ENCODE results near the gene TYROBP. TPM values are rescaled to one million over a fixed set of nuclear protein-coding genes. Genes with fewer than 3 reads are reported as not detected.

TYROBP gene
- total RNA-seq, 1 experiment from 2014 or later: not detected

DNA sequence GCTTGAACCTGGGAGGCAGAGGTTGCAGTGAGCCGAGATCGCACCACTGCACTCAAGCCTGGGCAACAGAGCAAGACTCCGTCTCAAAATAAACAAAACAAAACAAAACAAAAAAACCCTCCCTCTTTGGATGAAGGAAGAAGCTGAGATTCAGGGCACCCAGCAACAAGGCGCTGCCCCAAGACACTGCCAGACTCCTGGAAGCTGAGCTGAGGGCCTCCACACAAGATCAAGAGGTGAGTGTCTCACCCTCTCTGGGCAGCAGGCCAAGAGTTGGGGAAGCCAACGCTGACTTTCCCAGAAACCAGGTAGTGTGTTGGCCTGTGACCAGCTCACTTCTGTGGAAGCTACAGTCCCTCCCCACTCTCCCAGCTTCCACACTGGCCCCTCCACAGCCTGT, 3.7 kb upstream of the TYROBP start:
- H3K23ac ChIP-seq (ENCODE audit: insufficient read length, low read depth, low read length): no peak overlapping the region
- TF ChIP-seq, protein P1, sequence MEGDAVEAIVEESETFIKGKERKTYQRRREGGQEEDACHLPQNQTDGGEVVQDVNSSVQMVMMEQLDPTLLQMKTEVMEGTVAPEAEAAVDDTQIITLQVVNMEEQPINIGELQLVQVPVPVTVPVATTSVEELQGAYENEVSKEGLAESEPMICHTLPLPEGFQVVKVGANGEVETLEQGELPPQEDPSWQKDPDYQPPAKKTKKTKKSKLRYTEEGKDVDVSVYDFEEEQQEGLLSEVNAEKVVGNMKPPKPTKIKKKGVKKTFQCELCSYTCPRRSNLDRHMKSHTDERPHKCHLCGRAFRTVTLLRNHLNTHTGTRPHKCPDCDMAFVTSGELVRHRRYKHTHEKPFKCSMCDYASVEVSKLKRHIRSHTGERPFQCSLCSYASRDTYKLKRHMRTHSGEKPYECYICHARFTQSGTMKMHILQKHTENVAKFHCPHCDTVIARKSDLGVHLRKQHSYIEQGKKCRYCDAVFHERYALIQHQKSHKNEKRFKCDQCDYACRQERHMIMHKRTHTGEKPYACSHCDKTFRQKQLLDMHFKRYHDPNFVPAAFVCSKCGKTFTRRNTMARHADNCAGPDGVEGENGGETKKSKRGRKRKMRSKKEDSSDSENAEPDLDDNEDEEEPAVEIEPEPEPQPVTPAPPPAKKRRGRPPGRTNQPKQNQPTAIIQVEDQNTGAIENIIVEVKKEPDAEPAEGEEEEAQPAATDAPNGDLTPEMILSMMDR (conservative IDR thresholded peaks at IDR 0.05): no peak
- H3K18ac ChIP-seq (ENCODE audit: insufficient read length, low read depth, low read length): no peak overlapping the region
- no peak overlapping the region for H2AFZ ChIP-seq (ENCODE audit: low read length)
- no peaks in the 10 kb centered on the region for H3K79me2 ChIP-seq (ENCODE audit: insufficient read depth, low read length)
- no peak overlapping the region for H3K56ac ChIP-seq (ENCODE audit: insufficient read length, low read depth, low read length)
- H2BK12ac ChIP-seq (ENCODE audit: insufficient read length, low read depth, low read length): no peak overlapping the region
- H2BK20ac ChIP-seq (ENCODE audit: low read depth, low read length, poor library complexity, severe bottlenecking): no peak overlapping the region
- H4K5ac ChIP-seq (ENCODE audit: insufficient read length, low read depth, low read length): no peak overlapping the region
- H2BK5ac ChIP-seq (ENCODE audit: insufficient read length, low read length): no peak overlapping the region
- H3K4me2 ChIP-seq (ENCODE audit: insufficient read depth, insufficient read length, low read length): no peak overlapping the region
- Mint-ChIP-seq H3K36me3 (ENCODE audit: insufficient read depth in 1 of 3, low read depth in 3 of 3) (no peaks in the 10 kb centered on the region), H3K27me3 (ENCODE audit: low read depth) (peaks cover 10% of the 10 kb centered on the region), H3K27ac (no peak overlapping the region), H3K4me3 (no peak overlapping the region; a peak in 1 of 5 replicates), H3K9me3 (no peaks in the 10 kb centered on the region), H3K4me1 (peaks cover 4 to 21% of the 10 kb centered on the region in 2 experiments)
- no peak overlapping the region for H3K9ac ChIP-seq (ENCODE audit: extremely low read depth, insufficient read length, low read length)
- no peak overlapping the region for H3K4ac ChIP-seq (ENCODE audit: low read depth, low read length)
- no CpG with 5 or more reads among the region's 5 CpGs for WGBS (ENCODE audit: extremely low coverage, insufficient read length, low lambda C conversion rate)
- H2AK5ac ChIP-seq (ENCODE audit: insufficient read length, low read length): peak overlapping the region; percentile 94
- no peak overlapping the region for H4K8ac ChIP-seq (replicated peaks; ENCODE audit: insufficient read length, low read depth, low read length)
- no peak for DNase-seq
- no peak overlapping the region for H3K27ac ChIP-seq (ENCODE audit: insufficient read length, low read depth, low read length)
- H3K4me1 ChIP-seq (ENCODE audit: insufficient read depth, low read length): peaks cover 2% of the 10 kb centered on the region; the same call in 1 of the 2 replicates
- no peaks in the 10 kb centered on the region for H3K27me3 ChIP-seq (ENCODE audit: insufficient read depth, low read length)
- H4K20me1 ChIP-seq (ENCODE audit: control insufficient read depth, insufficient read depth, insufficient read length): no peaks in the 10 kb centered on the region
- no peak overlapping the region for H4K91ac ChIP-seq (ENCODE audit: insufficient read length, low read depth, low read length)
- H2BK15ac ChIP-seq (ENCODE audit: low read depth, low read length): no peak overlapping the region
- H3T11ph ChIP-seq (ENCODE audit: low read length): no peak overlapping the region
- H3K9me3 ChIP-seq (ENCODE audit: control insufficient read depth, low read depth, low read length): no peaks in the 10 kb centered on the region
- H3K79me1 ChIP-seq (ENCODE audit: insufficient read depth, low read depth, low read length, poor library complexity, severe bottlenecking): no peaks in the 10 kb centered on the region
- H2BK120ac ChIP-seq (ENCODE audit: low read depth, low read length, poor library complexity, severe bottlenecking): no peak overlapping the region
- H3K14ac ChIP-seq (ENCODE audit: insufficient read depth, low read length): no peak overlapping the region
- H3K23me2 ChIP-seq (ENCODE audit: insufficient read length, low read depth, low read length, poor library complexity, severe bottlenecking): no peaks in the 10 kb centered on the region
